K562 (cell line): Measurements from ENCODE around the gene CYSTM1. TPM values are rescaled to one million over a fixed set of nuclear protein-coding genes. Genes with fewer than 3 reads are reported as not detected.

Source experiments
- BCOR ChIP-seq: fragments of 450-650 bp; IDR thresholded peaks from 2 replicates; pipeline ENCODE4 v1.6.1; 2016
- CBFA2T2 ChIP-seq: fragments of 450-650 bp; conservative IDR thresholded peaks from 2 replicates; pipeline ENCODE4 v1.6.1; 2017; ENCODE audit warnings: mild to moderate bottlenecking
- FOXM1 ChIP-seq, 2 experiments: fragments of 450-650 bp in 1 of 2; sonication (generic) in 1 of 2; formaldehyde crosslinking in 1 of 2; IDR thresholded peaks; 2 replicates each; pipeline versions ENCODE4 v1.6.1 to v1.9.0; 2017 to 2022; ENCODE audit warnings: low read depth in 2 of 2, mild to moderate bottlenecking in 2 of 2, missing genetic modification reagents in 1 of 2, moderate library complexity in 1 of 2
- KDM1A ChIP-seq, 2 experiments: fragments of 450-650 bp; IDR thresholded peaks; 2 replicates each; pipeline ENCODE4 v1.6.1; 2016; ENCODE audit warnings: mild to moderate bottlenecking in 2 of 2
- MEIS2 ChIP-seq: fragments of 450-650 bp; IDR thresholded peaks from 2 replicates; pipeline ENCODE4 v1.6.1; 2014; ENCODE audit warnings: mild to moderate bottlenecking; ENCODE audit not compliant: partially characterized antibody
- POLR2G ChIP-seq: fragments of 200-400 bp; formaldehyde crosslinking; IDR thresholded peaks from 2 replicates; pipeline ENCODE4 v1.6.1; 2017; ENCODE audit warnings: low read depth, mild to moderate bottlenecking, antibody characterized with exemption, low read length, moderate library complexity
- RBM25 ChIP-seq: fragments of 200-400 bp; formaldehyde crosslinking; IDR thresholded peaks from 2 replicates; pipeline ENCODE4 v1.6.1; 2018; ENCODE audit warnings: low read length, low read depth, moderate library complexity; ENCODE audit not compliant: severe bottlenecking
- SMARCC2 ChIP-seq: fragments of 450-650 bp; IDR thresholded peaks from 2 replicates; pipeline ENCODE4 v1.6.1; 2017; ENCODE audit warnings: antibody characterized with exemption, moderate library complexity, mild to moderate bottlenecking, low read depth
- polyA plus RNA-seq, 8 experiments: library from polyadenylated mRNA; depleted of rRNA in 4 of 8; stranded (reverse) in 5 of 8; unstranded in 3 of 8; fragments of >200 nt; fragmentation: Nextera tagmentation in 2 of 8; fragmentation: Illumina TruSeq in 1 of 8; extraction: Ambion mirVana in 2 of 8; extraction: Trizol in 1 of 8; gene quantifications; 2 replicates each; pipeline versions ENCODE4 v1.2.1 to v1.2.3, GENCODE V29; 2011 to 2014; ENCODE audit warnings: inconsistent platforms in 1 of 8, missing spikeins in 1 of 8
- total RNA-seq, 7 experiments: library from RNA; depleted of rRNA in 6 of 7; stranded (reverse); fragments of >200 nt in 6 of 7; fragmentation: Illumina TruSeq in 2 of 7; extraction: Trizol in 2 of 7; gene quantifications; 2 replicates each; pipeline versions ENCODE4 v1.2.1 to v1.2.3, GENCODE V29; 2011 to 2021; ENCODE audit warnings: low replicate concordance in 1 of 7
- TF ChIP-seq, protein P1 (sequence below): sonication (generic); formaldehyde crosslinking; IDR thresholded peaks from 2 replicates; pipeline ENCODE4 v1.4.0; 2020; ENCODE audit warnings: mild to moderate bottlenecking, missing genetic modification reagents
- TF ChIP-seq, protein P2 (sequence below), 2 experiments: fragments of 450-650 bp in 1 of 2; sonication (generic) in 1 of 2; formaldehyde crosslinking in 1 of 2; IDR thresholded peaks in 1 of 2; conservative IDR thresholded peaks in 1 of 2; 2 replicates each; pipeline versions ENCODE4 v1.6.1 to v1.8.1; 2016 to 2023; ENCODE audit warnings: mild to moderate bottlenecking in 2 of 2, moderate library complexity in 2 of 2, inconsistent platforms in 1 of 2, missing genetic modification reagents in 1 of 2
- TF ChIP-seq, protein P3 (sequence below): sonication (generic); formaldehyde crosslinking; IDR thresholded peaks from 2 replicates; pipeline ENCODE4 v1.8.0; 2023; ENCODE audit warnings: mild to moderate bottlenecking, missing genetic modification reagents
- TF ChIP-seq, protein P4 (sequence below), 2 experiments: IDR thresholded peaks in 1 of 2; conservative IDR thresholded peaks in 1 of 2; 2 replicates each; pipeline ENCODE4 v1.6.1; 2016; ENCODE audit warnings: low read depth in 2 of 2, mild to moderate bottlenecking in 1 of 2, missing compliant biosample characterization in 1 of 2, missing genetic modification characterization in 1 of 2, moderate library complexity in 1 of 2

Gene CYSTM1
- total and polyA plus RNA-seq, 9 of the 15 experiments (the other 6 are each of a cell fraction or from before 2014, with no cell fraction given): 76.1 to 422 (median 108) TPM

DNA sequence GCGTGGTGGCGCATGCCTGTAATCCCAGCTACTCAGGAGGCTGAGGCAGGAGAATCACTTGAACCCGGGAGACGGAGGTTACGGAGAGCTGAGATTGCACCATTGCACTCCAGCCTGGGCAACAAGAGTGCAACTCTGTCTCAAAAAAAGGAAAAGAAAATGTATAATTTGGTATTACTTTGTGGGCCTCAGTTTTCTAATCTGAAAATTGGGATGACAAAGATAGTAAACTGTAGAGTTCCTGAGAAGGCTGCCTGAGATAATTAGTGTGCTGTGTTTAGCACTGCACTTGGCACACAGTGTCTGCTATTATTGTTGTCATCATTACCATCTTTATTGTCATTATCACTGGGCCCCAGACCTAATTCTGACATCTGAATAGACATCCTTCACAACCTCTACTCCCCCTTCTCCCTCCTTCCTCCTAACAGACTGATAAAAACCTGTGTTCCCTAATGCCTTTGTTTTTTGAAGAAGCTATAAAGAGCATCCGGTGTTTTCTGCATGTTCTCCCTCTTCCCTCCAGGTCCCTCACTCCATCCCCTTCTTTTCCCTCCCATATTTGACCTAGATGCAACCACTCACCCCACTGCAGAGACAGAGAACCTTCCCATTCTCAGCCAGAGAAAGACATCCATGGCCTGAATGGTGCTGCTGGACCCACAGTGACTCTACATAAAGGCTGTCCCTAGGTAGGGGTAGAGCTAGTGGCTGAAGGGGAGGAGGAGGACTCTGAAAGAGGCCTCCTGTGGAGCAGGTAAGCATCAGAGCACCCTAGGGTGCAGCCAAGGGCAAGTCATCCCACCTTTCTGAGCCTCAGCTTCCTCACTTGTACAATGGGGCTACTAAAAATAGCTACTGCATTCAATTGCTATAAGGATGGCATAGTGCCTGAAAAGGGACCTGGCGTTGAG lies 15.7 kb upstream of the CYSTM1 start (continued):
- TF ChIP-seq, protein P1, sequence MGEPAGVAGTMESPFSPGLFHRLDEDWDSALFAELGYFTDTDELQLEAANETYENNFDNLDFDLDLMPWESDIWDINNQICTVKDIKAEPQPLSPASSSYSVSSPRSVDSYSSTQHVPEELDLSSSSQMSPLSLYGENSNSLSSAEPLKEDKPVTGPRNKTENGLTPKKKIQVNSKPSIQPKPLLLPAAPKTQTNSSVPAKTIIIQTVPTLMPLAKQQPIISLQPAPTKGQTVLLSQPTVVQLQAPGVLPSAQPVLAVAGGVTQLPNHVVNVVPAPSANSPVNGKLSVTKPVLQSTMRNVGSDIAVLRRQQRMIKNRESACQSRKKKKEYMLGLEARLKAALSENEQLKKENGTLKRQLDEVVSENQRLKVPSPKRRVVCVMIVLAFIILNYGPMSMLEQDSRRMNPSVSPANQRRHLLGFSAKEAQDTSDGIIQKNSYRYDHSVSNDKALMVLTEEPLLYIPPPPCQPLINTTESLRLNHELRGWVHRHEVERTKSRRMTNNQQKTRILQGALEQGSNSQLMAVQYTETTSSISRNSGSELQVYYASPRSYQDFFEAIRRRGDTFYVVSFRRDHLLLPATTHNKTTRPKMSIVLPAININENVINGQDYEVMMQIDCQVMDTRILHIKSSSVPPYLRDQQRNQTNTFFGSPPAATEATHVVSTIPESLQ: no peak
- TF ChIP-seq KDM1A (IDR thresholded peaks at IDR 0.05): peak; percentile 10 to 46; a peak in 2 of 4 replicates
- TF ChIP-seq, protein P2, sequence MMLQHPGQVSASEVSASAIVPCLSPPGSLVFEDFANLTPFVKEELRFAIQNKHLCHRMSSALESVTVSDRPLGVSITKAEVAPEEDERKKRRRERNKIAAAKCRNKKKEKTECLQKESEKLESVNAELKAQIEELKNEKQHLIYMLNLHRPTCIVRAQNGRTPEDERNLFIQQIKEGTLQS (IDR thresholded peaks at IDR 0.05): no peak
- TF ChIP-seq, protein P2 (CRISPR knock-in tag; conservative IDR thresholded peaks at IDR 0.05): no peak
- TF ChIP-seq MEIS2: peak; percentile 19
- TF ChIP-seq, protein P3, sequence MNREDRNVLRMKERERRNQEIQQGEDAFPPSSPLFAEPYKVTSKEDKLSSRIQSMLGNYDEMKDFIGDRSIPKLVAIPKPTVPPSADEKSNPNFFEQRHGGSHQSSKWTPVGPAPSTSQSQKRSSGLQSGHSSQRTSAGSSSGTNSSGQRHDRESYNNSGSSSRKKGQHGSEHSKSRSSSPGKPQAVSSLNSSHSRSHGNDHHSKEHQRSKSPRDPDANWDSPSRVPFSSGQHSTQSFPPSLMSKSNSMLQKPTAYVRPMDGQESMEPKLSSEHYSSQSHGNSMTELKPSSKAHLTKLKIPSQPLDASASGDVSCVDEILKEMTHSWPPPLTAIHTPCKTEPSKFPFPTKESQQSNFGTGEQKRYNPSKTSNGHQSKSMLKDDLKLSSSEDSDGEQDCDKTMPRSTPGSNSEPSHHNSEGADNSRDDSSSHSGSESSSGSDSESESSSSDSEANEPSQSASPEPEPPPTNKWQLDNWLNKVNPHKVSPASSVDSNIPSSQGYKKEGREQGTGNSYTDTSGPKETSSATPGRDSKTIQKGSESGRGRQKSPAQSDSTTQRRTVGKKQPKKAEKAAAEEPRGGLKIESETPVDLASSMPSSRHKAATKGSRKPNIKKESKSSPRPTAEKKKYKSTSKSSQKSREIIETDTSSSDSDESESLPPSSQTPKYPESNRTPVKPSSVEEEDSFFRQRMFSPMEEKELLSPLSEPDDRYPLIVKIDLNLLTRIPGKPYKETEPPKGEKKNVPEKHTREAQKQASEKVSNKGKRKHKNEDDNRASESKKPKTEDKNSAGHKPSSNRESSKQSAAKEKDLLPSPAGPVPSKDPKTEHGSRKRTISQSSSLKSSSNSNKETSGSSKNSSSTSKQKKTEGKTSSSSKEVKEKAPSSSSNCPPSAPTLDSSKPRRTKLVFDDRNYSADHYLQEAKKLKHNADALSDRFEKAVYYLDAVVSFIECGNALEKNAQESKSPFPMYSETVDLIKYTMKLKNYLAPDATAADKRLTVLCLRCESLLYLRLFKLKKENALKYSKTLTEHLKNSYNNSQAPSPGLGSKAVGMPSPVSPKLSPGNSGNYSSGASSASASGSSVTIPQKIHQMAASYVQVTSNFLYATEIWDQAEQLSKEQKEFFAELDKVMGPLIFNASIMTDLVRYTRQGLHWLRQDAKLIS (CRISPR knock-in tag): no peak
- TF ChIP-seq SMARCC2: no peak
- peak; percentile 52 for TF ChIP-seq CBFA2T2
- no peak for TF ChIP-seq FOXM1 (IDR thresholded peaks at IDR 0.05; ENCODE audit: low read depth)
- TF ChIP-seq FOXM1 (CRISPR knock-in tag; IDR thresholded peaks at IDR 0.05; ENCODE audit: low read depth): no peak
- no peak for TF ChIP-seq POLR2G
- TF ChIP-seq, protein P4, sequence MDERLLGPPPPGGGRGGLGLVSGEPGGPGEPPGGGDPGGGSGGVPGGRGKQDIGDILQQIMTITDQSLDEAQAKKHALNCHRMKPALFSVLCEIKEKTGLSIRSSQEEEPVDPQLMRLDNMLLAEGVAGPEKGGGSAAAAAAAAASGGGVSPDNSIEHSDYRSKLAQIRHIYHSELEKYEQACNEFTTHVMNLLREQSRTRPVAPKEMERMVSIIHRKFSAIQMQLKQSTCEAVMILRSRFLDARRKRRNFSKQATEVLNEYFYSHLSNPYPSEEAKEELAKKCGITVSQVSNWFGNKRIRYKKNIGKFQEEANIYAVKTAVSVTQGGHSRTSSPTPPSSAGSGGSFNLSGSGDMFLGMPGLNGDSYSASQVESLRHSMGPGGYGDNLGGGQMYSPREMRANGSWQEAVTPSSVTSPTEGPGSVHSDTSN (CRISPR knock-in tag; IDR thresholded peaks at IDR 0.05; ENCODE audit: low read depth): no peak
- TF ChIP-seq, protein P4 (tag; conservative IDR thresholded peaks at IDR 0.05; ENCODE audit: low read depth): 0 out of 2 replicates have a peak, but pooled peaks have one; percentile 15
- peak; percentile 66 for TF ChIP-seq RBM25
- peak; percentile 57; the same call in 1 of the 2 replicates for TF ChIP-seq BCOR
